K562 (cell line): ENCODE measurements around the gene CDC42BPB. TPM values are rescaled to one million over a fixed set of nuclear protein-coding genes. Genes with fewer than 3 reads are reported as not detected.
A peak's percentile ranks its signal among the peaks of the same experiment; 100 is the strongest.

ENCODE experiments used
- ARID2 ChIP-seq: fragments of 450-650 bp; IDR thresholded peaks from 2 replicates; pipeline ENCODE4 v1.6.1; 2017; ENCODE audit warnings: antibody characterized with exemption, mild to moderate bottlenecking
- BACH1 ChIP-seq: fragments of 200-800 bp; sonication (Bioruptor generic); IDR thresholded peaks from 2 replicates; pipeline ENCODE4 v1.6.1; 2016; ENCODE audit warnings: missing genetic modification characterization, missing compliant biosample characterization
- BCLAF1 ChIP-seq, 2 experiments: fragments of 450-650 bp in 1 of 2; IDR thresholded peaks; 2 replicates each; pipeline ENCODE4 v1.6.1; 2011 to 2017; ENCODE audit warnings: low read depth in 2 of 2, antibody characterized with exemption in 1 of 2, borderline replicate concordance in 1 of 2, low read length in 1 of 2, mild to moderate bottlenecking in 1 of 2, mixed read lengths in 1 of 2; ENCODE audit not compliant: control insufficient read depth in 1 of 2
- BCOR ChIP-seq: fragments of 450-650 bp; IDR thresholded peaks from 2 replicates; pipeline ENCODE4 v1.6.1; 2016
- BRD4 ChIP-seq: fragments of 200-600 bp; sonication (generic); IDR thresholded peaks from 2 replicates; pipeline ENCODE4 v1.6.1; 2017; ENCODE audit warnings: inconsistent platforms
- DPF2 ChIP-seq: fragments of 450-650 bp; IDR thresholded peaks from 2 replicates; pipeline ENCODE4 v1.6.1; 2016
- E2F5 ChIP-seq: sonication (generic); formaldehyde crosslinking; IDR thresholded peaks from 2 replicates; pipeline ENCODE4 v1.8.0; 2022; ENCODE audit warnings: mild to moderate bottlenecking, missing genetic modification reagents
- HOXB6 ChIP-seq: fragments of 250-450 bp; sonication (Bioruptor Pico); IDR thresholded peaks from 2 replicates; pipeline ENCODE4 v1.5.1; 2022; ENCODE audit warnings: mild to moderate bottlenecking, borderline replicate concordance
- LARP7 ChIP-seq: fragments of 450-650 bp; IDR thresholded peaks from 2 replicates; pipeline ENCODE4 v1.6.1; 2016
- MAZ ChIP-seq, 2 experiments: fragments of 450-650 bp in 1 of 2; sonication (generic) in 1 of 2; formaldehyde crosslinking; IDR thresholded peaks in 1 of 2; conservative IDR thresholded peaks in 1 of 2; 2 replicates each; pipeline versions ENCODE4 v1.4.0 to v1.5.0; 2020; ENCODE audit warnings: mild to moderate bottlenecking in 1 of 2, missing genetic modification reagents in 1 of 2
- MLLT1 ChIP-seq, 2 experiments: fragments of 450-650 bp; IDR thresholded peaks; 2 replicates each; pipeline ENCODE4 v1.6.1; 2016
- MTA1 ChIP-seq: fragments of 450-650 bp; IDR thresholded peaks from 2 replicates; pipeline ENCODE4 v1.6.1; 2017; ENCODE audit warnings: borderline replicate concordance
- NR2C1 ChIP-seq, 2 experiments: fragments of 450-650 bp; IDR thresholded peaks; 2 replicates each; pipeline ENCODE4 v1.6.1; 2017; ENCODE audit warnings: mild to moderate bottlenecking in 2 of 2, antibody characterized with exemption in 1 of 2, inconsistent platforms in 1 of 2, missing compliant biosample characterization in 1 of 2, missing genetic modification characterization in 1 of 2
- PHB2 ChIP-seq: fragments of 450-650 bp; IDR thresholded peaks from 2 replicates; pipeline ENCODE4 v1.6.1; 2017; ENCODE audit warnings: low read depth
- SMAD1 ChIP-seq: fragments of 150-350 bp; IDR thresholded peaks from 2 replicates; pipeline ENCODE4 v1.6.1; 2014; ENCODE audit warnings: low read length, low read depth; ENCODE audit not compliant: partially characterized antibody
- SMARCE1 ChIP-seq: fragments of 450-650 bp; IDR thresholded peaks from 2 replicates; pipeline ENCODE4 v1.7.1; 2016; ENCODE audit warnings: mild to moderate bottlenecking
- SREBF2 ChIP-seq: sonication (generic); formaldehyde crosslinking; IDR thresholded peaks from 2 replicates; pipeline ENCODE4 v1.4.0; 2020; ENCODE audit warnings: mild to moderate bottlenecking, missing genetic modification reagents
- SUPT5H ChIP-seq: fragments of 450-650 bp; IDR thresholded peaks from 2 replicates; pipeline ENCODE4 v1.6.1; 2016
- TARDBP ChIP-seq: fragments of 450-650 bp; IDR thresholded peaks from 2 replicates; pipeline ENCODE4 v1.6.1; 2016
- TOE1 ChIP-seq, 2 experiments: fragments of 450-650 bp in 1 of 2; sonication (generic) in 1 of 2; formaldehyde crosslinking in 1 of 2; IDR thresholded peaks; 2 replicates each; pipeline versions ENCODE4 v1.7.1 to v1.8.0; 2016 to 2022; ENCODE audit warnings: borderline replicate concordance in 2 of 2, mild to moderate bottlenecking in 2 of 2, antibody characterized with exemption in 1 of 2, inconsistent platforms in 1 of 2, low read depth in 1 of 2, missing genetic modification reagents in 1 of 2, moderate library complexity in 1 of 2
- ZNF165 ChIP-seq: fragments of 250-450 bp; sonication (Bioruptor Pico); IDR thresholded peaks from 2 replicates; pipeline ENCODE4 v1.4.0; 2020; ENCODE audit warnings: borderline replicate concordance
- ZNF551 ChIP-seq: fragments of 250-450 bp; sonication (Bioruptor Pico); IDR thresholded peaks from 2 replicates; pipeline ENCODE4 v1.5.0; 2021; ENCODE audit warnings: mild to moderate bottlenecking, moderate library complexity
- ZNF696 ChIP-seq: fragments of 250-450 bp; sonication (Bioruptor Pico); conservative IDR thresholded peaks from 2 replicates; pipeline ENCODE4 v1.4.0; 2020; ENCODE audit warnings: mild to moderate bottlenecking, moderate library complexity
- polyA plus RNA-seq, 8 experiments: library from polyadenylated mRNA; depleted of rRNA in 4 of 8; stranded (reverse) in 5 of 8; unstranded in 3 of 8; fragments of >200 nt; fragmentation: Nextera tagmentation in 2 of 8; fragmentation: Illumina TruSeq in 1 of 8; extraction: Ambion mirVana in 2 of 8; extraction: Trizol in 1 of 8; gene quantifications; 2 replicates each; pipeline versions ENCODE4 v1.2.1 to v1.2.3, GENCODE V29; 2011 to 2014; ENCODE audit warnings: inconsistent platforms in 1 of 8, missing spikeins in 1 of 8
- total RNA-seq, 7 experiments: library from RNA; depleted of rRNA in 6 of 7; stranded (reverse); fragments of >200 nt in 6 of 7; fragmentation: Illumina TruSeq in 2 of 7; extraction: Trizol in 2 of 7; gene quantifications; 2 replicates each; pipeline versions ENCODE4 v1.2.1 to v1.2.3, GENCODE V29; 2011 to 2021; ENCODE audit warnings: low replicate concordance in 1 of 7

The CDC42BPB gene
- total and polyA plus RNA-seq, 9 of the 15 experiments (the other 6 are each of a cell fraction or from before 2014, with no cell fraction given): 0.07 to 24.3 (median 12.6) TPM

- TF ChIP-seq ZNF165 (CRISPR knock-in tag) (no peak), LARP7 (peak; percentile 98), SMAD1 (no peak), HOXB6 (no peak), SUPT5H (peak; percentile 60), ARID2 (peak; percentile 99), BACH1 (no peak), TARDBP (0 out of 2 replicates have a peak, but pooled peaks have one; percentile 33), TOE1 (IDR thresholded peaks at IDR 0.05; ENCODE audit: borderline replicate concordance) (peak; percentile 83), TOE1 (CRISPR knock-in tag; IDR thresholded peaks at IDR 0.05; ENCODE audit: borderline replicate concordance, low read depth) (no peak), MAZ (CRISPR knock-in tag; conservative IDR thresholded peaks at IDR 0.05 in 1 of 2, IDR thresholded peaks at IDR 0.05 in 1 of 2) (peak; percentile 74 to 93; a peak in 3 of 4 replicates), BRD4 (no peak), BCOR (peak; percentile 67; the same call in 1 of the 2 replicates), BCLAF1 (IDR thresholded peaks at IDR 0.05; ENCODE audit: borderline replicate concordance in 1 of 2, control insufficient read depth in 1 of 2, low read depth in 2 of 2, low read length in 1 of 2) (0 out of 4 replicates have a peak, but pooled peaks of 1 of the 2 experiments have one; percentile 13), SREBF2 (CRISPR knock-in tag) (no peak), PHB2 (peak; percentile 54; the same call in 1 of the 2 replicates), MLLT1 (IDR thresholded peaks at IDR 0.05) (peak; percentile 89 to 90; a peak in 3 of 4 replicates), ZNF696 (CRISPR knock-in tag) (no peak), MTA1 (peak; percentile 65), DPF2 (peak; percentile 59; the same call in 1 of the 2 replicates), SMARCE1 (peak; percentile 62), E2F5 (CRISPR knock-in tag) (no peak), NR2C1 (IDR thresholded peaks at IDR 0.05) (peak; percentile 82), NR2C1 (tag; IDR thresholded peaks at IDR 0.05) (0 out of 2 replicates have a peak, but pooled peaks have one; percentile 42), ZNF551 (CRISPR knock-in tag) (no peak)
These were observed 47.5 kb upstream of the CDC42BPB start (continued) for GRCh38 chr14:103104654-103105452.
